ENCODE measurements around the gene MARK4. TPM values are rescaled to one million over a fixed set of nuclear protein-coding genes. Genes with fewer than 3 reads are reported as not detected.

MARK4 gene
- polyA plus RNA-seq, 1 donor (not counting 4 experiments of a cell fraction or from before 2014, with no cell fraction given) = 19.7 TPM

DNA sequence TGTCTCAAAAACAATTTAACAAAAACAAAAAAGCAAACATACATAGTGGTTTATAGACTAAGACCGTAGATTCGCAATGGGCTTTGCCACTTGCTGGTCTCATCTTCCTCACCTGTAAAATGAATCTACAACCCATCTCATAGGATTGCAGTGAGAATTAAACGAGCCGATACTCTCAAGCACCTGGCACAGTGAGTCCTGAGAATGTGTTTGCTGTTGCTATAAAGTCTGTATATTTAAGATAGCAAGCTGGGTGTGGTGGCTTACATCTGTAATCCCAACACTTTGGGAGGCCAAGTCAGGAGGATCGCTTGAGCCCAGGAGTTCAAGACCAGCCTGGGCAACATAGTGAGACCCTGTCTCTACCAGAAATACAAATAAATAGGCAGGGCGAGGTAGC lies 28.3 kb upstream of the MARK4 start:
- Histone ChIP-seq H3K4me3 (ENCODE audit: control insufficient read depth in 2 of 3, extremely low read depth in 1 of 3, insufficient read depth in 2 of 3, low read depth in 1 of 3, low read length in 3 of 3) (no peak overlapping the region), H3K9ac (ENCODE audit: control insufficient read depth, extremely low read depth, insufficient read depth, low read length) (no peak overlapping the region), H3K9me3 (ENCODE audit: control insufficient read depth, low read depth, low read length) (no peaks in the 10 kb centered on the region), H4K20me1 (ENCODE audit: control insufficient read depth, extremely low read depth, insufficient read depth, low read length) (no peaks in the 10 kb centered on the region), H2AFZ (ENCODE audit: control insufficient read depth, low read length) (no peak overlapping the region), H3K36me3 (ENCODE audit: control insufficient read depth in 2 of 2, extremely low read depth in 1 of 2, insufficient read depth in 2 of 2, low read length in 2 of 2) (no peaks in the 10 kb centered on the region), H3K4me1 (ENCODE audit: control insufficient read depth, extremely low read depth, insufficient read depth, low read length) (no peaks in the 10 kb centered on the region), H3K27ac (ENCODE audit: control insufficient read depth, insufficient read depth, low read length) (no peak overlapping the region), H3K4me2 (ENCODE audit: control insufficient read depth, extremely low read depth, insufficient read depth, low read depth, low read length) (no peak overlapping the region), H3K79me2 (ENCODE audit: control insufficient read depth, insufficient read depth, low read length) (no peaks in the 10 kb centered on the region), H3K9me1 (ENCODE audit: control insufficient read depth, extremely low read depth, insufficient read depth, low read length) (no peaks in the 10 kb centered on the region), H3K27me3 (ENCODE audit: control insufficient read depth, extremely low read depth, insufficient read depth, low read length) (no peaks in the 10 kb centered on the region)
- DNase-seq (ENCODE audit: low read depth, low spot score) (no peak), FAIRE-seq (no peak)
- no peak for TF ChIP-seq EZH2 (IDR thresholded peaks at IDR 0.05; ENCODE audit: low read length)
- TF ChIP-seq, protein P1, sequence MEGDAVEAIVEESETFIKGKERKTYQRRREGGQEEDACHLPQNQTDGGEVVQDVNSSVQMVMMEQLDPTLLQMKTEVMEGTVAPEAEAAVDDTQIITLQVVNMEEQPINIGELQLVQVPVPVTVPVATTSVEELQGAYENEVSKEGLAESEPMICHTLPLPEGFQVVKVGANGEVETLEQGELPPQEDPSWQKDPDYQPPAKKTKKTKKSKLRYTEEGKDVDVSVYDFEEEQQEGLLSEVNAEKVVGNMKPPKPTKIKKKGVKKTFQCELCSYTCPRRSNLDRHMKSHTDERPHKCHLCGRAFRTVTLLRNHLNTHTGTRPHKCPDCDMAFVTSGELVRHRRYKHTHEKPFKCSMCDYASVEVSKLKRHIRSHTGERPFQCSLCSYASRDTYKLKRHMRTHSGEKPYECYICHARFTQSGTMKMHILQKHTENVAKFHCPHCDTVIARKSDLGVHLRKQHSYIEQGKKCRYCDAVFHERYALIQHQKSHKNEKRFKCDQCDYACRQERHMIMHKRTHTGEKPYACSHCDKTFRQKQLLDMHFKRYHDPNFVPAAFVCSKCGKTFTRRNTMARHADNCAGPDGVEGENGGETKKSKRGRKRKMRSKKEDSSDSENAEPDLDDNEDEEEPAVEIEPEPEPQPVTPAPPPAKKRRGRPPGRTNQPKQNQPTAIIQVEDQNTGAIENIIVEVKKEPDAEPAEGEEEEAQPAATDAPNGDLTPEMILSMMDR (optimal IDR thresholded peaks at IDR 0.05 in 1 of 3, IDR thresholded peaks at IDR 0.05 in 1 of 3, conservative IDR thresholded peaks at IDR 0.05 in 1 of 3; ENCODE audit: extremely low read depth in 1 of 3, insufficient read depth in 2 of 3, low read length in 3 of 3) = no peak
- dilution Hi-C loops (cut with MboI; ENCODE audit: extremely low pct_ligation_motif_present, low sequenced_read_pairs) = no loop called here

- DNase-seq (ENCODE audit: low read depth, low spot score) = no peak
- no peaks in the 10 kb centered on the region for H3K36me3 ChIP-seq (ENCODE audit: control insufficient read depth in 2 of 2, extremely low read depth in 1 of 2, insufficient read depth in 2 of 2, low read length in 2 of 2)
- H3K4me2 ChIP-seq (ENCODE audit: control insufficient read depth, extremely low read depth, insufficient read depth, low read depth, low read length) = no peak overlapping the region
- FAIRE-seq = no peak
- no peaks in the 10 kb centered on the region for H3K79me2 ChIP-seq (ENCODE audit: control insufficient read depth, insufficient read depth, low read length)
- dilution Hi-C loops (cut with MboI; ENCODE audit: extremely low pct_ligation_motif_present, low sequenced_read_pairs) = no loop called here
- no peaks in the 10 kb centered on the region for H3K4me1 ChIP-seq (ENCODE audit: control insufficient read depth, extremely low read depth, insufficient read depth, low read length)
- H3K9ac ChIP-seq (ENCODE audit: control insufficient read depth, extremely low read depth, insufficient read depth, low read length) = no peak overlapping the region
- H3K27ac ChIP-seq (ENCODE audit: control insufficient read depth, insufficient read depth, low read length) = no peak overlapping the region
- H4K20me1 ChIP-seq (ENCODE audit: control insufficient read depth, extremely low read depth, insufficient read depth, low read length) = no peaks in the 10 kb centered on the region
- no peaks in the 10 kb centered on the region for H3K9me1 ChIP-seq (ENCODE audit: control insufficient read depth, extremely low read depth, insufficient read depth, low read length)
- TF ChIP-seq, protein P1 (optimal IDR thresholded peaks at IDR 0.05 in 1 of 3, IDR thresholded peaks at IDR 0.05 in 1 of 3, conservative IDR thresholded peaks at IDR 0.05 in 1 of 3; ENCODE audit: extremely low read depth in 1 of 3, insufficient read depth in 2 of 3, low read length in 3 of 3) = no peak
- no peak for TF ChIP-seq EZH2 (IDR thresholded peaks at IDR 0.05; ENCODE audit: low read length)
- H3K4me3 ChIP-seq (ENCODE audit: control insufficient read depth in 2 of 3, extremely low read depth in 1 of 3, insufficient read depth in 2 of 3, low read depth in 1 of 3, low read length in 3 of 3) = no peak overlapping the region
- no peak overlapping the region for H2AFZ ChIP-seq (ENCODE audit: control insufficient read depth, low read length)
- H3K9me3 ChIP-seq (ENCODE audit: control insufficient read depth, low read depth, low read length) = no peaks in the 10 kb centered on the region
- no peaks in the 10 kb centered on the region for H3K27me3 ChIP-seq (ENCODE audit: control insufficient read depth, extremely low read depth, insufficient read depth, low read length)
Measured at GRCh38 chr19:45223879-45224278, 27.2 kb upstream of the MARK4 start.
